Stimulated activated CD4-positive, alpha-beta T cell treated with anti-CD3 and anti-CD28 coated beads, Interleukin-4, amount 100 ng/mL, for 24 hours (primary cell): Measurements from ENCODE around the gene SLC26A8.

ENCODE experiments used
- DNase-seq: peaks from one replicate; pipeline ENCODE4 v3.0.0-alpha.2; 2020

Gene SLC26A8, protein sequence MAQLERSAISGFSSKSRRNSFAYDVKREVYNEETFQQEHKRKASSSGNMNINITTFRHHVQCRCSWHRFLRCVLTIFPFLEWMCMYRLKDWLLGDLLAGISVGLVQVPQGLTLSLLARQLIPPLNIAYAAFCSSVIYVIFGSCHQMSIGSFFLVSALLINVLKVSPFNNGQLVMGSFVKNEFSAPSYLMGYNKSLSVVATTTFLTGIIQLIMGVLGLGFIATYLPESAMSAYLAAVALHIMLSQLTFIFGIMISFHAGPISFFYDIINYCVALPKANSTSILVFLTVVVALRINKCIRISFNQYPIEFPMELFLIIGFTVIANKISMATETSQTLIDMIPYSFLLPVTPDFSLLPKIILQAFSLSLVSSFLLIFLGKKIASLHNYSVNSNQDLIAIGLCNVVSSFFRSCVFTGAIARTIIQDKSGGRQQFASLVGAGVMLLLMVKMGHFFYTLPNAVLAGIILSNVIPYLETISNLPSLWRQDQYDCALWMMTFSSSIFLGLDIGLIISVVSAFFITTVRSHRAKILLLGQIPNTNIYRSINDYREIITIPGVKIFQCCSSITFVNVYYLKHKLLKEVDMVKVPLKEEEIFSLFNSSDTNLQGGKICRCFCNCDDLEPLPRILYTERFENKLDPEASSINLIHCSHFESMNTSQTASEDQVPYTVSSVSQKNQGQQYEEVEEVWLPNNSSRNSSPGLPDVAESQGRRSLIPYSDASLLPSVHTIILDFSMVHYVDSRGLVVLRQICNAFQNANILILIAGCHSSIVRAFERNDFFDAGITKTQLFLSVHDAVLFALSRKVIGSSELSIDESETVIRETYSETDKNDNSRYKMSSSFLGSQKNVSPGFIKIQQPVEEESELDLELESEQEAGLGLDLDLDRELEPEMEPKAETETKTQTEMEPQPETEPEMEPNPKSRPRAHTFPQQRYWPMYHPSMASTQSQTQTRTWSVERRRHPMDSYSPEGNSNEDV

DNA sequence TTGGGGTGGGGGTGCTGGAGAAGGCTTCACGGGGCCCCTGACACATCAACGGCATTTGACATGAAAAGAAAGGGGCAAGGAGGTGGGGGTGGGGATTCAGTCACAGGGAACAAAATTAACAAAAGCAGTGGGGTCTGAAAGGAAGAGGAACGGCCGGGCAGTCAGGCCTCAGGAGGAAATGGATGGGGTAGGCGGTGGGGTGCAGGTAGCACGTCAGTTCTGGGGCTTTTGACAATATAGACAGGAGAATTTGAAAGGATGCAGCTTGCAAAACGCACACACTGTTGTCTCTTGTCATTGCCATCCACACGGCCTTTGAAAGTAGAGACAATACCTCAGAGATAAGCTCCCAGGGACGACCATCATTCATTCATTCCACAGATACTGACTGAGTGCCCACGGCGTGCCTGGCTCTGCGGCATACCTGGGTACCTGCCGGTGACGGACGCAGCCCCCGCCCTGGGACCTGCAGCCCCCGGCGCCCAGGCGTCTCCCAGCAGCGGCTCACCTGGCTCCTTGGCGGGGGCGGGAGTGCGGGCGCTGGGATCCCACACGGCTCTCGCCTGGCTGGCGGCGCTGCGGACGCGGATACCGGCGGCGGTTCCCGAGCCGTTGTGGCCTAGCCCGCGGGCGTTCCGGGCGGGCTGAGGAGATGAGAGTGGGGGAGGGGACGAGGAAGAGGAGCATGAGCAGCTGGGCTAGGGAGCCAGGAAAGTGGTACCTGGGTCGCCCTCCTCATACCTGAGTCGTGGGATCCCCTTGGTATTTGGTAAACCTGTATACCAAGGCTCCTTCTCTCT is at the start of gene SLC26A8:
Gene SLC26A8 (minus strand): TSS at position 646 of the 800 bp plus-strand sequence. CDS start 4,934 bp downstream, outside the sequence.
- no peak for DNase-seq

DNA sequence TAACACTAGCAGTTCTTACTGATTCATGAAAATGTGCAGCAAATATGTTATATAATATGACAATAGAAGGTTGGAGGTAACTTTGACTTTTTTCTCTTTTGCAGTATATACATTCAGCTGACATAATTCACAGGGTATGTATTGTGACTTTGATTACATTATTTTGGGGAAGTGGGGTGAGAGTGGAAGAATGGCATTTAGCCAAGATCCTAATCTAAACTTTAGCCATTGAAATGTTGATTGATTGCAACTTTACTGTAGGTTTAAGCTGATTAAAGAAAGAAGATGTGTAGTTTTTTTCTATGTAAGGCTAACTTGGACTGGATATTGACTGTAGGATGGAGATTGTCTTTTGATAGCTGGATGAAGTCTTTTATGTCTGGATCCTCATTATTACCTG is 49.1 kb upstream of the SLC26A8 start:
- DNase-seq, result no peak

DNA sequence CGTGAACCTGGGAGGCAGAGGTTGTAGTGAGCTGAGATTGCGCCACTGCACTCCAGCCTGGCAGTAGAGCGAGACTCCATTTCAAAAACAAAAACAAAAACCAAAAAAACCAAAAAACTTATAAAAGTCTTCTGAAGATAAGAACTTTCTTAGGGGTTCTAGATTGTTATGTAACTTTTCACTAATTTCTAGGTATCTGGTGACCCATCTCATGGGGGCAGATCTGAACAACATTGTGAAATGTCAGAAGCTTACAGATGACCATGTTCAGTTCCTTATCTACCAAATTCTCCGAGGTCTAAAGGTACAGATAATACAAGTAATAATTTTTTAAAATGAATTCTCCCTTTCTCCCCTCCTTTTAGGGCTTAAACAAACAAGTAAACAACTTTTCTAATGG is 48.2 kb upstream of the SLC26A8 start:
- no peak for DNase-seq

DNA sequence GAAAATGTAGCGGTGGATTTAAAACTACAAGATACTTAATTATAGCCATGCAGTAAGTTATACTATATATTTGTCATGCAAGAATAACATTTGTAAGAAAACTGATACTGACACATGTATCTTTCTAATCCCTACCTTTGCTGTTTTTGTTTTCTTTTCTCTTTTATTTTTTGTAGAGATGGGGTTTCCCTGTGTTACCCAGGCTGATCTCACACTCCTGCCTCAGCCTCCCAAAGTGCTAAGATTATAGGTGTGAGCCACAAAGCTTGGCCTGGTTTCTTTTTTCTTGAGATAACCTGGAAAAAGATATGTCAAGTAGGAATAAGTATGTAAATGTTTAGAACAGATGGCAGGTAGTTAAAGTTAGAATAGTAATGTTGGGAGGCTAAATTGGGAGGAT is 47.3 kb upstream of the SLC26A8 start:
- no peak for DNase-seq

DNA sequence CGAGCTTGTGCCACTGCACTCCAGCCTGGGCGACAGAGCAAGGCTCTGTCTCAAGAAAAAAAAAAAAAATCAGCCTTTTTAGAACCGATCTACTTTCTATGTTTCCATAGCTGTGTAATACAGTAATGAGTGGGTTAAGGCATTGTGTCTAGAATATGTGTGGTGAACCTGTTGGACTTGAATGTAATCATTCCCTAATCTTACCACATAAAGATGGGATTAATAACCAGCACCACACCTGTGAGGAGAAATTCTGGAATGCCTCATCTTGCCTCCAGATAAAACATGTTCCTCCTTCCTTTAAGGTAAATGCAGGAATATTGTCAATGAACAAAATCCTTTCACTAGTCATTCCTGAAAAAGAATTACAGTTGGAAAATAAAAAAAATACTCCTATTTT is 46.8 kb upstream of the SLC26A8 start:
- no peak for DNase-seq

DNA sequence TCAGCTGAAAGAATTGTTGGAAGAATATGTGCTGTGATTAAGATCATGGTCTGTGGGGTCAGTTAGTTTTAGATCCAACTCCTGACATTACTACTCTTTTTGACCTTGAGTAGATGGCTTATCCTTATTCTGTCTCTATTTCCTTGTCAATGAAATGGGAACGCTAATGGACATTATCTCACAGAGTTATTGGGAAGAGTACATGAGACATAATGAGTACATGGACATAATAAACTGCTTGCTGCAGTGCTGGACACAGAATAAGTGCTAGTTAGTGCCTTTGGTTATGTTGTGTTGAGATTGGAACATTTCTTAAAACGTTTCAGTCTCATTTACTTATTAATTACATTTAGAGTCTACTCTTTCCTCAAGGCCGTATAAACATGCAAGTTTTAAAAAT is 45.8 kb upstream of the SLC26A8 start:
- no peak for DNase-seq

DNA sequence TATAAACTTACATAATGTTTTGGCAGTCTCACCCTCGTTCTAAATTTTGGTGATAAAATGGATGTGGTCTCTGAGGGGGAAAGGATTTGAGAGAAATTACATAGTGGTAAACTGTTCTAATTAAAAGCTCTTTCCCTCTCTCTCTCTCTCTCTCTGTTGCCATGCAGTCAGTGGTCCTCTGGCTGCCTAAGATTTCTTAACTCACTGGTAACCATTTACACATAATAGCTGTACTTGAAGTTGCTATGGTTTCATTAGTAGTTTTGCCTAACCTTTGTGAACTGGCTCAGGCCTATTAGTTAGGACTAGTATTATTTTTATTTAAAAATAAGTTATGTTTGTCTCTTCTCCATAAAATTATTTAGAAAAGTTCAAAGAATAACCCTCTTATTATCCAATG is 45.1 kb upstream of the SLC26A8 start:
- no peak for DNase-seq

DNA sequence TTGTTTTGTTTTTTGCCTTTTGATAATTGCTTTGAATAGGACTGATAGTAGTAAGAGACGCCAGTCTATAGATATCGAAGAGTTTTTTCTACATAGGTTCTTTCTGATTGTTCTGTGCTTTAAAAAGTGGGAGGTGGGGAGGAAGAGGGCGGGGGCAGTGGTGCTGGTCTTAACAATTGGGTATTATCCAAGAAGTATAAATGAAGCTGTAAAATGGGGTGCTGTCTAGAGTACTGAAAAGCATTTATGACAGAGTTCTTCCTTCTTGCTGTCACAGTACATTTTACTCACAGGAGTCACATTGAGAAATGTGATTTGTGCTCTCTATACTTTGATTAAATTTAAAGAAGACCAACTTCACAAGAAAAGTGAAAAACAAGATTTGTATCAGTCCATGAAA is 44.1 kb upstream of the SLC26A8 start:
- DNase-seq, result no peak

DNA sequence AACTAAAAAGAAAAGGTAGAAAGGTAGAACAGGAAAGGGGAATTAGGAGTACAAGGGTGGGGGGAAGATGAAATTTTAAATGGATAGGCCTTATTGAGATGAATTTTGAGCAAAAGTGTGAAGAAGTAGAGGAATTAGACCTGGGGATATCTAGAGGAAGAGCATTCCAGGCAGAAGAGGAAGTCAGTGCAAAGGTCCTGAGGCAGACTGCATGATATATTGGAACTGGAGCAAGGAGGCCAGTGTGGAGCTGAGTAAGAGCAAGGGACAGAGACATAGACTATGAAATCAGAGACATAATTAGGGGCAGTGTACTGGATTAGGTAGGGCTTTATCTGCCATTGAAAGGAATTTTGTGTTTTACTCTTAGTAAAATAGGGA is 43.6 kb upstream of the SLC26A8 start:
- DNase-seq, result no peak

DNA sequence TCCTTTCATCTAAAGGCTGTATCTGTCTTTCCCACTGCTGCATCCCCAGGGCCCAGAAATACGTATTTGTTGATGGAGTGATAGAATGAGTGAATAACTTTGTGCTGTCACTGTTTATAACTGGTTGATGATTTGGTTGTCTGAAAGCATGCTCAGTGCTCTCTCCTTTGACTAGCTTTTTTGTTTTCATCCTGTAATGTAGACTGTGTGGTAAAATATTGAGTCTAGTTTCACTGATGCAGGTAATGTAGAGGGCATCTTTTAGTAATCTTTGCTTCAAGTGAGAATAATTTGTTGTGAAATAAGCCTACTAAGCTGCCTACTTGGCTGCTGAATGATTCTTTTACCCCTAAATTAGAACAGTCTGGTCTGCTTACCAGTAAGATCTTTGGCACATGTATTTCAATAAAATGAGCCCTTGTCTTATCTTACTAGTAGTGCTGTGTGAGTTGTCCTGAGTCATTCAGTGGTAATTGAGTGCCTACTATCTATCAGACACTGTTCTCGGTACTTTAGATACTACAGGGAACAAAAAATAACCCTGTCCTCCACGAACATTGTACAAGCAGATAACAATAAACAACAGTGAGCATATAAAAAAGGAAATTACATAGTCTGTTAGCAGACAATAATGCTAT is 43.1 kb upstream of the SLC26A8 start:
- no peak for DNase-seq

DNA sequence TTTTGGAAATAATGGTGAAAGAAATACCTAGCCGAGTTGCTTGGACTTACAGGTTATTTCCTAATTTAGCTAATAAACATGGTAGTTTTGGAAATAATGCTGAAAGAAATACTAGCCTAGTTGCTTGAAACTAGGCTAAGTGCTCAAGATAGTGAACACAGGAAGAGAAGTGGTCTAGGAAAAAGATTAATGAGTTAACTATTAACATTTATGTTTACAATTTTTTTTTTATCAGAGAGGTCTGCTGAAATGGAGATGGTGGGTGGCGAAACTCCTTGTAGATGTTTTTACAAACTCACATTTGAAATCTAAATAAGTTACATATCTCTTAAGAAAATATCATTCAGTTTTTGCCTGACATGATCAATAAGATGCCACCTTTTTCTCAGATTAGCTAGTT is 42.4 kb upstream of the SLC26A8 start:
- DNase-seq, result no peak

DNA sequence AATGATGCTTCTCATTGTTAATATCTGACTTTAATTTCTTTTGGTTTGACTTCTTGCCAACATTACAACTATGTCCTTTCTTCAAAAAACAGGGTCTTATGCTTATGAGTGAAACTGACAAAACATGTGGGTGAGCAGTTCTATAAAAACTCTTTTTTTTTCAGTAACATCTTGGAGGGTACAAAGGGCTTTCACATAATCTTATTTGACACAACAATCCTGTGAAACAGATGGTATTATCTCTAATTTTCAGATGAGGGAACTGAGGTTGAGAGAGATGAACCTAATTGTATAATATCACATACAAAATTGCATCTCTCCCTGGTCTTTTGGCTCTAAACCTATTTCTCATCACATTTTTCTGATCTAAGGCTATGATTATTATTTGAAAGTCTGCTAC is 41.5 kb upstream of the SLC26A8 start:
- no peak for DNase-seq

DNA sequence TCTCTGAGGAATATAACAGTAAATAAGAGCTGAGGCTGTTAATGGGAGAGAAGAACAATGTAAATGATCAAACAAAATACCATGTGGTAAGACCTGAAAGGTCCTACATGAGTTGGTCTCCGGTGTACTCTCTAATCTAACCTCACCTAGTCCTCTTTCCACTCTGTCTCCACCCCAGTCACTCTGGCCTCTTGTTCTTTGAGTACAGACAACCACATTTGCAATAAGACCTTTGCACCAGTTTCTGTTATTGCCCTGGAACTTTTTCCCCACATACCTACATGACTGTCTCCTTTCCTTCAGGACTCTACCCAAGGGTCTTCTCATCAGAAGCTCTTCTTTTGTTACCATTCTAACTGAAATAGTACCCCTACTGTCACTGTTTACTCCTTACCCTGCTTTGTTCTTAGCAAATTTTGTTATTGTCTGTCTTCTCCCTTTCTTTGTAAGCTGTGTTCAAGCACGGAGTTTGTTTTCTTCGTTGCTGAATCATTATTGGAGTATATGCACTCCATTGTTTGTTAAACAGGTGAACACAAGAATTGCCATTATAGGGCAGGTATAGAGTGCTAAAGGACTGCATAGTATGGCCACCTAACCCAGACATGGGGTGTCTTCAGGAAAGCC is 40.4 kb upstream of the SLC26A8 start:
- no peak for DNase-seq

DNA sequence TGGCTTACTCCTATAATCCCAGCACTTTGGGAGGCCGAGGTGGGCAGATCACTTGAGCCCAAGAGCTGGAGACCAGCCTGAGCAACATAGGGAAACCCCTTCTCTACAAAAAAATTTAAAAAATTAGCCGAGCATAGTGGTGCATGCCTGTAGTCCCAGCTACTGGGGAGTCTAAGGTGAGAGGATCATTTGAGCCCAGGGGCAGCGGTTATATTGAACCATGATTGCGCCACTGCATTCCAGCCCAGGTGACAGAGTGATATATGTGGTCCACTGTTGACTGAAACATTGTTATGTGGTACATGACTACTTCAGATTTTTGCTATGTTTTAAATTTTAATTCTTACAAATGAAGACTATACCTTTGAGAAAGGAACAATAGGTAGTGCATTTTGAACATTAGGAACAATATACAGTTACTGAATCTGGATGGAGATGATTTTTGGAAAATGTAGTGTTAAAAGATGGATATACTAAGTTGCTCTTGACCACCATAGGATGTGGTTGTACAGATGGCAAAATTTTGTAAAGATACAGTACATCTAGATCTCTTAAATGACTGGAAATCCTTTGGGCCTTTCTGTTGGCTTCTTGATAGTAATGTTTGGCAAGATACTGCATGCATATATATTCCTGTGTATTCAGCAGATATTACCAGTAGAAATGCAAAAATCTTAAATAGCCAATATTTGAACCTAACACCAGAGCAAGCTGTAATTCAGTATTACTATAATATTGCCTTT is 39.0 kb upstream of the SLC26A8 start:
- DNase-seq, result no peak

DNA sequence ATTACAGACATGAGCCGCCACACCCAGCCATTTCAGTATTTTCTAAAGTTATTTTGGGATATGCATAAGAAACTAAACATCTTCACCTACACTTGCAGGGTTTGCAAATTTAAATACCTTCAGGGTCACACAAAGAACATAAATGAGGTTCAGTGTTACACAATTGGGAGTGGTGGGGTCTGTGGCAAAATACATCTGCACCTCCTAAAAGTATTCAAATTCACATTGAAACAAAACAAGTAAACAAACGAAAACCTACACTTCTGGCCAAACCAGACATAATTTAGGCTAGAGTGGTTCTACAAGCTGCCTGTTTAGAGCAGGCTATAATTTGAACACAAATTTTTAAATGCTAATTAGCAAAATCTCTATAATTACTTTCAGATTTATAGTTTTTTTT is 37.8 kb upstream of the SLC26A8 start:
- no peak for DNase-seq

DNA sequence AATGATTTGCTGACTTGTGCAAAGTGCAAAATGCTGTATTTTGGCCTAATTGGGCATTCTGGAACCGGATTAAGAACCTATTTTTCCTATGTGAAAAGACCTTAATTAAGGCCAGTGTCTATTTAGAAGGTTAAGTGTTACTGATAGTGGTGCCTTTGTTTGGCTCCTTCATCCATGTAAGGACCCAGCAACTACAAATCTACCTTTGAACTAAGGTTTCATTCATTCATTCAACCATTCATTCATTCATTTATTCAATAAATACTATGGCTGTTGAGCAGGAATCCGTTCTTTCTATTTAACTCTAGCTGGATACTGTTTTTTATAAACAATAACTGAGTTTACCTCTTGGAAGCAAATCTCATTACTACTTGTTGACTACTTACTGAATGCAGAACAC is 36.8 kb upstream of the SLC26A8 start:
- no peak for DNase-seq

DNA sequence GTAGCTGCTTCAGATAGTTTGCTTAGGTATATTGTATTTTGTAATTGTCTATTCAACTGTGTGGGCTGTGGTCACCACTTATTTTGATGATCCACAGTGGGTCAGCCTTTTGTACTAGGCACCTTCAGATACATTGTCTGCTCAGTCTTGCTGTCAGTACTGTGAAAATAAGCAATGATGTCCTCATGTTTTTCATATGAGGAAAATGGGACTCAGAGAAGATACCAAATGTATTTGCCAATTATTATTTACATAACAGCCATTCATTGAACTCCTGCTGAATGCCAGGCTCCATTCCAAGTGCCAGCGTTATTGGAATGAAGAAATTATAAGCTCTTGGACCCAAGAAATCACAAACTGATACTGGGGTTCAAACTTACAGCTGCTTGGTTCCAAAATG is 31.7 kb upstream of the SLC26A8 start:
- no peak for DNase-seq

DNA sequence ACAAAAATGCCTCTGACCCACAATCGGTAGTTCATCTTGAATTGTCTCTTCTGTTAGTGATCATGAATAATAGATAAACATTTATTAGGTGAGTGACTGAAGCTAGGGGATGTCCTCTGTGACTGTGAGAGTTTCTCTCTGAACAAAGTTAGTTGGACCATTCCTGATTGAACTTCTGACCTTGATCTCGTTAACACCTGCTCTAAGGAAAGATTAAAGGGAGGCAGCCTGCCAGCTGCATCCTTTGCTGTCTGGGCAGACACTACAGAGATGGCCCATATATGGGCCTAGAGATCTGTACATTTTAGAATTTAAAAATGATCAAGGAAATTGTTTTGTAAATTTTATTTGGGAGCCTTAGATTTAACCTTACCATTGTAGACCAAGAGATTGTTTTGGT is 30.5 kb upstream of the SLC26A8 start:
- no peak for DNase-seq

DNA sequence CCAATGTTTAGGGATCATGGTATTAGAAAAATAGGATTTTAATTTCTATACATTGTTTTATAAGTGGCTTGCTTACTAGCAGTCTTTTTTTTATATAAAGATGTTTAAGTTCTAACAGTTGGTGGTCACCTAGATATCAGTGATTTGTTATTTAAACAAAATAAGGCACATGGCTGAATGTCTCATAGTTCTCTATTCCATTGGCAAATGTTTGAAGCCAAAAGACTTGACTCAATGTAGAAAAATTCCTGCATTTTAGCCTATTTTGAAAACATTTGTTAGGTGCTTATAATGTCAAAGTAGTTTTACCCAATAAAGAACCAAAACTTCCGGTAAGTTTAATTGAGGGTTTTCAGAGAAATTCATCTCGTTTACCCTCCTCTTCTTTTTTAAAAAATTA is 30.0 kb upstream of the SLC26A8 start:
- no peak for DNase-seq

DNA sequence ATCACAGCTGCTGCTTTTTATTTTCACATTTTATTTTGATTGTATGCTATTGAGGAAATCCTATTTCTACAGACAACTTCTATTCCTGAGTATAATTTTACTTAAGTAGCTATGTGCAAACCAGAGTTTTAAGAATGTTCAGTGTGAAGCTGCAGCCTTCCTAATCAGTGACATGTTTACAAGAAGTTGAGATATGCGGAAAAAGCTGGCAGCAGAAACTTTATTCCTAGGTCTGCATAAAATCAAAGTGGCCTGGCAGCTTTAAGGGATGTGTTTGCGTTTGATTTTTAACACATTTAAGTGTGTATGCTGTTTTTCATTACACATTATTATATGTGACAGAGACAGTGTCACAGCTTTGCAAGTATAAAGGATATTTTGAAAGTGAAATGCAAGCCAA is 29.4 kb upstream of the SLC26A8 start:
- DNase-seq, result no peak

DNA sequence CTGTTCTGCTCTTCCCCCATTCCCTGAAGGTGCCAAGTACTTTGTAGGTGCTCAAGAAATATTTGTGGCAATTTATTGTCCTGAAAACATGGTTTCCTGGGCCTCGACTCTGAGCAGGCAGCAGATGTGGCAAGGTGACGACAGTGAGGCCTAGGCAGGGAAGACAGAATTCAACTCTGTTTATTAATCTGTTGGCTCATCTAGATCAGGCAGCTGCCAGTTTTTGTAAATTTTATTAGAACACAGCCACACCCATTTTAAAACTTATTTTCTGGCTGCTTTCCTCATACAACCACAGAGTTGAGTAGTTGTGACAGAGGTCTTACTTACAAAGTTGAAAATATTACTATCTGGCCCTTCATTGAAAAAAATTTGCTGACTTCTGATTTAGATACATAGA is 27.7 kb upstream of the SLC26A8 start:
- no peak for DNase-seq
